HT-29 (cell line): Measurements from ENCODE around the gene MMP24. TPM values are rescaled to one million over a fixed set of nuclear protein-coding genes. Genes with fewer than 3 reads are reported as not detected.
"Not testable (repeated sequence)": the region's sequence is repeated elsewhere in the genome, so short reads cannot be mapped to it uniquely, and the experiment has no call there.

ENCODE experiments used
- DNase-seq: peaks from one replicate; pipeline ENCODE4 v3.0.0-alpha.2; 2015; ENCODE audit warnings: low spot score
- total RNA-seq: library from RNA; depleted of rRNA; stranded (reverse); fragments of >200 nt; shearing (Covaris generic); gene quantifications from 2 replicates; pipeline ENCODE4 v1.2.3, GENCODE V29; 2014

The MMP24 gene
- total RNA-seq, 1 experiment from 2014 or later = 5.7 TPM

DNA sequence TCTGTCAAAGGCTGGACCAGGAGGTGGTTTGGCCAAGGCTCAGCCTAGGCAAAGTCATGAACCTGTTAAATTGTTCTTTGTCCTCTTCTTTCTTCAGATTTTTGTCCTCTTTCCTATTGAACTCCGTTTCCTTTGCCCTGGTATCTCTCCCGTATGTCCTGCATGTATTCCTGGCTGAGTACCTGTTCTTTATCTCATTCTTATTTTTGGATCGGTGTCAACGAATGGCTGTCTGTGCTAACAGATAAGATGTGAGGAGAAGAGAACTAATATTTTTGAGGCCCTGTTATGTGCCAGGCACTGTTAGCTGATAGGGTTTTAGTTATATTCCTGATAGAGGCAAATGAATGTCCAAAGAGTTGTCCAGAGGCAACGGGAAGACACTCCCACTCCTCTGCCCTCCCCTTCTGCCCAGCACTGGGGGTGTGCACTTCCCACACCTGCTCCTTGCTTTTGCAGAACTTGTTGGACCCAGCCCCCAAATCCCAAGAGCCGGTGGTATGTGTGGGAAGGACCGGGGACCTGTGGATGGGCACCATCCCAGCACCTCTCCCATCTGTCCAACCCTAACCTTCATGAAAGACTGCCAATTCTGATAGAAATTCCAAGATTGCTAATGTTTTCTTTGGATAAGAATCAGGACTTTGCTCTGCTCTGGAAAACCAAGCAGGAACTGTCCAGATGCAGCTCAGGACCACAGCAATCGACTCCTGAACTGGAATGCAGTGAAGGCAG is 30.9 kb downstream of the MMP24 start:
- DNase-seq = no peak

DNA sequence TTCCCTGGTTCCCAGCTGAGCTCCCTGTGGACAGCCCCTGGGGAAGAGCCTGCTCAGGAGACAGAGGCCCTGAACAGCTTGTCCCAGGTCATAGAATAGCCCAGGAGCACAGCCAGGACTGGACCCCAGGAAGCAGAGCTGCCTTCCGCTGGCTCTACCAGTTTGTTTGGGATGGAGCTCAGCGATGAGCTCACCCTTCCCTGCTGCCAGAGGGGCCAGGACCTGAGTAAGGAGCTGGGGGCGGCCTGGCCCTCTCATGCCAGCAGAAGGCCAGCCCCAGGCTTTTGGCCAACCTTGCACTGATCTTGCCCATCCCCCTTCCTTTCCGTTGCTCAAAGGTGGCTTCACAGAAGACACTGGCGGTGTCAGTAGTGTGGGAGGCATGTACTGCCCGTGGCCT is 33.9 kb downstream of the MMP24 start:
- DNase-seq = no peak

DNA sequence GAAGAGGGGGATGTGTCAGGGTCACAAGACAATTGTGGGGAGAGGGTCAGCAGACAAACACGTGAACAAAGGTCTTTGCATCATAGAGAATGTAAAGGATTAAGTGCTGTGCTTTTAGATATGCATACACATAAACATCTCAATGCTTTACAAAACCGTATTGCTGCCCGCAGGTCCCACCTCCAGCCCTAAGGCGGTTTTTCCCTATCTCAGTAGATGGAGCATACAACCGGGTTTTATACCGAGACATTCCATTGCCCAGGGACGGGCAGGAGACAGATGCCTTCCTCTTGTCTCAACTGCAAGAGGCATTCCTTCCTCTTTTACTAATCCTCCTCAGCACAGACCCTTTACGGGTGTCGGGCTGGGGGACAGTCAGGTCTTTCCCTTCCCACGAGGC is 35.8 kb downstream of the MMP24 start:
- DNase-seq = not testable (repeated sequence)

DNA sequence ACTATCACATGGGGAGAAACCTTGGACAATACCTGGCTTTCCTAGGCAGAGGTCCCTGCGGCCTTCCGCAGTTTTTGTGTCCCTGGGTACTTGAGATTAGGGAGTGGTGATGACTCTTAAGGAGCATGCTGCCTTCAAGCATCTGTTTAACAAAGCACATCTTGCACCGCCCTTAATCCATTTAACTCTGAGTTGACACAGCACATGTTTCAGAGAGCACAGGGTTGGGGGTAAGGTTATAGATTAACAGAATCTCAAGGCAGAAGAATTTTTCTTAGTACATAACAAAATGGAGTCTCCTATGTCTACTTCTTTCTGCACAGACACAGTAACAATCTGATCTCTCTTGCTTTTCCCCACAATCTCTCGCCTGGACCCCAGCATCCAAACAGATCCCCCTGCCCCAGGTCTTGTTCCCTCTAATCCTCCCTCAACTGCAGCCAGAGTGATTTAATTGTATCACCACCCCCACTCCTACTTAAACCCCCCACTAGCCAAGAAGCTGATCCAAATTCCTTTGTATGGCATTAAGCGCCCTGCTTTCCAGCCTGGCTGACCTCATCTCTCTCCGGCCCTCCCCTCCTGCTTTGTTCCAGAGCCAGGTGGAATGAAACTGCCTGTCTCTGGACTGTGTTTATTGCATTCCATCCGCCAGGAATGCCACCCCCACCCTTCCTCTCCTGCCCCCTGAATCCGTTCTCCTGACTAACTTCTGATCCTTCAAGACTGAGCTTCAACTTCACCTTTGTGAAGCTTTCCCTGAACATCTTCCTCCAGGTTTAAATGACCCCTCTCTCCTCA is 36.4 kb downstream of the MMP24 start:
- peak; percentile 95 for DNase-seq

DNA sequence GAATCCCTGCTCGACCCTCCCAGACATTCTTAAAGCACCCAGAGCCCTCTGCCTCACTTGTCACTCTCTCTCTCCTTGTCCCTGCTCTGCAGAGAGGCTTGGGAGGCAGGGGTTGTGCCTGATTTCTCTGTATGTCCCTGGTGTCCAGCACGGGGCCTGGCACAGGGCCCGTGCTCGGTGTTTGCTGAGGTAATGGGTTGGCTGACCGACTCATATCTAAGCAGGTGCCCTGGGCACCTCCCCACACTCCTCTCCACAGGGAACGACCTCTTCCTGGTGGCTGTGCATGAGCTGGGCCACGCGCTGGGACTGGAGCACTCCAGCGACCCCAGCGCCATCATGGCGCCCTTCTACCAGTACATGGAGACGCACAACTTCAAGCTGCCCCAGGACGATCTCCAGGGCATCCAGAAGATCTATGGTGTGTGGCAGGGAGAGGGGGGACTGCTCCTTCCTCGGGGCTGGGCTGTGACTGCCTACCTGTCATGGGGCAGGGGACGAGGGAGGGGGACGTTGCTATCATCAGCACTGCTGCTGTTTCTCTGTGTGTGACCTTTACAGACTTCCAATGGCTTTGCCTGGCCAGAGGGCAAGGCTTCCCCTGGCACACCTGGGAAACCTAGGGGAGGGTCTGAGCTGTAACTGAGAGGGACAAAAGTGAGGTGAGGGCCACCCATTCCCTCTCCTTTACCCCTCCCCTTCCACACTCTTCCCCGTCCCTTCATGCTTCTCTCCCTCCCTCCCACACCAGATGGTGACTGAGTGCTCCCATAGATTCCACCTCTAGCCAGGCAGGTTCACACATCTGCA is 37.2 kb downstream of the MMP24 start:
- no peak for DNase-seq

DNA sequence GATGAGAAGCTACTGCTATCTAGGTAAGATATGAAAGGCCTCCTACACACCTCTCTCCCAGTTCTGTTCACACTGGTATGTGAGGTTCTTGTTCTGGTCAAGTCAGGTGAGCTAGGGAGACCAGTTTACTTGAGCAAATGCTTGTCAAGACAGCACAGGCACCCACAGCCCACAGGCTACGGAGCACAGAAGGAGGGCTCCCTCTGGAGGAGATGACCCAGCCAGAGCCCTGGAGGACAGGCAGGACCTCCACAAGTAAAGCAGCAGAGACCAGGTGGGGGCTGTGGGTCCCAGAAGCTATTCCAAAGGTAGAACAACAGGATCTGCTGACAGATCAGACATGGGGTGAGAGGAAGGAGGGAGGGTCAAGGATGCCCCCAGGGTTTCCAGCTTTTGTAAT is 38.3 kb downstream of the MMP24 start:
- DNase-seq = peak; percentile 77

DNA sequence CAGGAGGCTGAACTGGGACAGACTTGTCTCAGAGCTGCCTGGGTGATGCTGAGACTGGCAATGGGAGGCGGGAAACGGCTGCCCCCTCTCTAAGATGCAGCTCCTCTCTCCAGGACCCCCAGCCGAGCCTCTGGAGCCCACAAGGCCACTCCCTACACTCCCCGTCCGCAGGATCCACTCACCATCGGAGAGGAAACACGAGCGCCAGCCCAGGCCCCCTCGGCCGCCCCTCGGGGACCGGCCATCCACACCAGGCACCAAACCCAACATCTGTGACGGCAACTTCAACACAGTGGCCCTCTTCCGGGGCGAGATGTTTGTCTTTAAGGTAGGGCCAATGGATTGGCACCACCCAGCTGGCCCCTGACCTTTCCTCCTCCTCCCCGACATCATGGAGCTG is 40.6 kb downstream of the MMP24 start:
- no peak for DNase-seq

DNA sequence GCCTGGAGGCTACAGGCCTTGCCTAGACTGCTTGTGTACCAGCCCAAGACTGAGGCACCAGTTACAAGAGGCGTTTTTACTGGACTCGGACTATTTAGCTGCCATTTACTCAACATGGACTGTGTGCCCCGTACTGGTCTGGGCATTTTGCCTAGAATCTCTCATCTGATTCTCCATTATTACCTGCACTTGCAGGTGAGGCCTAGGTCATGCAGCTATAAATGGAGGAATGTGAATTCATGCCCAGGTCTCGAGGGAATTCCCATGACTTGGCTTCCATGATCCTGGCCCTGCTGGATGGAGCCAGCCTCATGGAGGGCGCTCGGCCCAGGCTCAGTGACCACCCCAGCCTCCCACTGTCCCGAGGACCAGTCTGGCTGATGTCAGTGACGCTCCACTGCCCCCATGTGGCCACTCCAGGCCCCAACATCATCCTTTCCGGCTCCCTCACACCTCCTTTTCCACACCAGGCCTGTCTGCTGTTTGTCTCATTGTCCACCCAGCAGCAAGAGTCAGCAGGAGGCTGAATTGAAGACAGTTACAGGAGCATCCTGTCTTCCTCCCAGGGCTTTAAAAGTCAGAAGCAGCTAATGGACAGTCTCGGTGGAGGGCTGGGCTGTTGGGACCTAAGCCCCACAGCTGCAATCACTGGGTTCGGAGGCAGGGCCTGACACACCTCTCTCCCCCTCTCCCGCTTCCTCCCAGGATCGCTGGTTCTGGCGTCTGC is 42.7 kb downstream of the MMP24 start:
- DNase-seq = peak; percentile 93

DNA sequence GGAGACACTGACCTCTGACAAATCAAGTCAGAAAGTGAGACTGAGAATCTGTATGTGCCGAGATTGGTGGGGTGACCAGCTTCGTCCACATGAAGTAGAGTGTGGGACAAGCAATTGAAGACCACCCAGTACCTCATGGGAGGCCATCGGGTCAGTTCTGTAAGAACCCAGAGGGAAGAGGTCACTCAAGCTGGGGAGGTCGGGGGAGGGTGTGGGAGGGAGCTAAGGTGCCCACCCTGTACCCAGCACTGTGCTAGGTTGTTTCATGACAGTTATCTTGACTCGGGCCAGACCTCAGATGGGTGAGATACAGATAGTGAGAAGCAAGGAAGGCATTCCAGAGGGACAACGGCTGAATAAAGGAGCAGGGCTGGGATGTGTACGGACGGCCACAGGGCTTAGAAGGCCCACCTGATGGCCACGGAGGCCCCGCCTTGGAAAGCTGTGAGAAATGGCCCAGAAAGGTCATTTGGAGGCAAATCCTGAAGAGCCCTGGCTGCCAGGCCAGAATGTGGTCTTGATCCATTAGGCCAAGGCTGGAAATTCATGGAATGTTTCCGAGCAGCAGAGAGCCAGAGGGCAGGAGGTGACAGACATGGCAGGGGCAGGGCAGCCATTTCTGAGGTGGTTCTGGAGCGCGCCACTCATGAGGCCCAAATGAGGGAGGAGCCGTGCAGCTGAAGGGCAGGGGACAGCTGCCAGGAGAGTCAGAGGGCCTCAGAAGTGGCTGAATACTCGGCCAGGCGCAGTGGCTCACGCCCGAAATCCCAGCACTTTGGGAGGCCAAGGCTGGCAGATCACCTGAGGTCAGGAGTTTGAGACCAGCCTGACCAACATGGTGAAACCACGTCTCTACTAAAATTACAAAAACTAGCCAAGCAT is 43.8 kb downstream of the MMP24 start:
- no peak for DNase-seq

DNA sequence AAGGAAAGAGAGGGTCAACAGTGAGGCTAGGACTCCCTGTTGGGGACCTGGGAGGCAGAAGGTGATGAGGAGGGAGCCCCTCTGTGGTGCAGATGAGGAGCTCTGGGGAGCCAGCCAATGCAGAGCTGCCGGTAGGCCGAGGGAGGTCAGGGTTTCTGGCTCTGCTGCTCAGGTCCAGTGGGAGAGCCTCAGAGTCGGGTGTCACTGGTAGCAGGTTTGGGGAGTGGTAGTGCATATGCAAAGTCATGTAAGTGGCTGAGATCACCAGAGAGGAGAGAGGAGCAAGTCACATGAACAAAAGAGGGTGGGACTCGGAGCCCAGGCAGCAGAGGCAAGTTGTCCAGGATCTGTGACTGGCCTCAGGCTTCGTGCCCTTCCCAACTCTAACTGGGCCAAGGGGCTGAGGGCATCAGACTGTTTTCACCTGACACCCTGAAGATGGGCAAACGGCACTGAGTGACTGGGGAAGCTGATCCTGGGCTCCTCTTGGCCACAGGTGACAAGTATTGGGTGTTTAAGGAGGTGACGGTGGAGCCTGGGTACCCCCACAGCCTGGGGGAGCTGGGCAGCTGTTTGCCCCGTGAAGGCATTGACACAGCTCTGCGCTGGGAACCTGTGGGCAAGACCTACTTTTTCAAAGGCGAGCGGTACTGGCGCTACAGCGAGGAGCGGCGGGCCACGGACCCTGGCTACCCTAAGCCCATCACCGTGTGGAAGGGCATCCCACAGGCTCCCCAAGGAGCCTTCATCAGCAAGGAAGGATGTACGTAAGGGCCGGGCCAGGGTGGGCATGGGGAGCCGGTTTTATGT is 44.8 kb downstream of the MMP24 start:
- DNase-seq = no peak

DNA sequence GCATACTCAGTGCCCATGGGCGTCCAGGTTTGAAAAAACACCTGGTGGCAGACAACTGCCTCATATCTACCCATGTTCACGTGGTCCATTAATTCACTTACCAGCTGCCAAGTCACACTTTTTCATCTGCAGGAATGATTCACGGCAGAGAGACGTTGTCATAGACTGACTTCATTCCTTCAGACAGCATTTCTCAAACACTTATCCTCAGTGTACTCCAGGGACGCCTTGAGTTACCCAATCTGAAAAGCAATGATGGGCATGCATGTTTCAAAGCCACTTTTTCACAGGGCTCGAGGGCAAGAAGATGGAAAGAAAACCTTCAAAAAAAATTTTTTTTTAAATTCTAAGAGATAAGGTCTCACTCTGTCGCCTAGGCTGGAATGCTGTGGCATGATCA is 45.4 kb downstream of the MMP24 start:
- DNase-seq = no peak

DNA sequence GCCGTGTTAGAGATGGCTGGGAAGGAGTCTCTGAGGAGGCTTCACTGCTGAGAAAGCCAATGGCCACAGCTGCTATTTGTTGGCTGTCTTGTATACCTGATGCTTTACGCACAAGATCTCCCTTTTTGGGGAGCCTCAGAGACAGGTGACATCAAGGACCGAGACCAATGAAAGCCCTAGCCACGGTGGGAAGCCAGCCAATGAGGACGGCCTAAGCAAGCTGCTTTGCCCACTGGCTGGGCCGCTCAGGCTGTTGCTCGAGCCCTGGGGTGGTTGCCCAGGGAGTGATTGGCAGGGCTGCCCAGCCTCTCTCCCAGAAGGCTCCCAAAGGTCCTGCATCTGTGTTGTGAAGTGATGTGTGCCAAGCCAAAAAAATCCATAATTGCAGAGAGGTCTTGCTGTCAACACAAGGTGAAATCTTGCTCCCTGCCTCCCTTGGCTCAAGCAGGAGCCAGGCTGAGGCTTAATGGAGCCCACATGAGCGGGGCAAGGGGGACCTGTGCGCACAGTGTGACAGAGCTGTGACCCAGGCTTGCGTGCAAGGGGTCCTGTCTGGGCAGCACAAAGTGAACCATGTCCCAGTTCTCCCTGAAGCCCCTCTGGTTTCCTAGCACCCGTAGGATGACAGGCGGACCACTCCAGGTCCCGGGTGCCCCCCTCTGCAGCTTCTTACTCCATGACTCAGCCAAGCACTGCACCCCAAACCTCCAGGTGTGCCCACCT is 47.1 kb downstream of the MMP24 start:
- DNase-seq = no peak

DNA sequence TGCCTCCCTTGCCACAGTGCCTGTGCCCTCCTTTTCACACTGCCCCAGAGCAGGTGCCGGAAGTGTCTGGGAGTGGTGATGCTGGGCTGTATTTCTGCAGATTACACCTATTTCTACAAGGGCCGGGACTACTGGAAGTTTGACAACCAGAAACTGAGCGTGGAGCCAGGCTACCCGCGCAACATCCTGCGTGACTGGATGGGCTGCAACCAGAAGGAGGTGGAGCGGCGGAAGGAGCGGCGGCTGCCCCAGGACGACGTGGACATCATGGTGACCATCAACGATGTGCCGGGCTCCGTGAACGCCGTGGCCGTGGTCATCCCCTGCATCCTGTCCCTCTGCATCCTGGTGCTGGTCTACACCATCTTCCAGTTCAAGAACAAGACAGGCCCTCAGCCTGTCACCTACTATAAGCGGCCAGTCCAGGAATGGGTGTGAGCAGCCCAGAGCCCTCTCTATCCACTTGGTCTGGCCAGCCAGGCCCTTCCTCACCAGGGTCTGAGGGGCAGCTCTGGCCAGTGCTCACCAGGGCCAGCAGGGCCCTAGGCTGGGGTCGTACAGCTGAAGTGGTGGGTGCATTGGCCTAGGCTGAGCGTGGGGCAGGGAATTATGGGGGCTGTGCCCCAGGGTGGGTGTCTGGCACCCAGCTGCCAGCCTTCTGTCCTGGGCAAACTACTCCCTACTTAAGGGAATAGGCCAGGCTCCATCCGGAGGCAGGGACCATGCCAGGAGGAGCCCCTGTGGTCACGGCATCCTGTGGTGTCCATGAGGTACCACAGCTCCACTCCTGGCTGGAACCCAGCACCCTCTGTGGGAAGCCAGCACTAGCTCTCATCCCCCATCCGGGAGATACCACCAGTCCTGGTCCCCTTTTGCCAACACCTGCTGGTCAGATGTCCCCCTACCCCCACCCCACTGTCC is 47.9 kb downstream of the MMP24 start:
- no peak for DNase-seq

DNA sequence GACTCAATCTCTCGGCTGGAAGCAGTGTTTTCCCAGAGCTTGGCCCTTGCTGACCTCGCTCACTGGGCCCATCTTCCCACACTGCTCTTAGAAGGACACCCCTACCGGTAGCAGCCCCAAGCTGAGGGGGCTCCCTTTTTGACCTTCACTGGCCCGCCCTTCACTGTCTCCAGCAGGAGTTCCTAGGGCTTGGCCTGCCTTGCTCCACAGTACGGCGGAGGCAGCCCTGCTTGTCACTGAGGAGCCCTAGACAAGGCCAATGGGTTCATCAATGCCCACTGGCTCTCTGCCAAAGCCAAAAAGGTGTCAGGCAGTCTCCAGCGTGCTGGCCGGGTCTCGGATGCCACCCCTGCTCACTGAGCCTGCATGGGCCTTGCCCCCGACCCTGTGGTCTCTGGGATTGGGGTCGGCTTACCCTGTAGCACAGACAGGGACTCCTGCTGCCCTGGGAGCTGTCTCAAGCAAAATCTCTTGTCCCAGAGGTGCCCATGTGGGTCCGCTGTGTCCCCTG is 49.3 kb downstream of the MMP24 start:
- DNase-seq = no peak

DNA sequence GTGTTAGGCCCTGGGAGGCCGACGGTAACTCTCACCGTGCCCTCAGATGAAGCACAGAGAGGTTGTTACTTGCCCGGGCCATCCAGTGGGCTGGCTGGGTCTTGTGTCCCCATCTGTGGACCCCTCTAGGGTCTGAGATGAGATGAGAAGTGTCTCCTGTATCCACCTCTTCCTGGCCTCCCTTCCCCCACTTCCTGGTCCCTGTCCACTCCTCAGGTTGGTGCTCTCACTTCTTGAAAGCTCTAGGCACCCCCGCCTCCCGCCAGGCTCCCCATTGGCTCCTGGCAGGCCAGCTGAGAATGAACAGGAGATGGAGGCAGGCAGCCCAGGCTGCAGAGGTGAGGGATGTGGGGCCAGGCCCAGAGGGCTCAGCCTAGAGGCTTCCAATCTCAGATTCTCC is 49.9 kb downstream of the MMP24 start:
- no peak for DNase-seq

DNA sequence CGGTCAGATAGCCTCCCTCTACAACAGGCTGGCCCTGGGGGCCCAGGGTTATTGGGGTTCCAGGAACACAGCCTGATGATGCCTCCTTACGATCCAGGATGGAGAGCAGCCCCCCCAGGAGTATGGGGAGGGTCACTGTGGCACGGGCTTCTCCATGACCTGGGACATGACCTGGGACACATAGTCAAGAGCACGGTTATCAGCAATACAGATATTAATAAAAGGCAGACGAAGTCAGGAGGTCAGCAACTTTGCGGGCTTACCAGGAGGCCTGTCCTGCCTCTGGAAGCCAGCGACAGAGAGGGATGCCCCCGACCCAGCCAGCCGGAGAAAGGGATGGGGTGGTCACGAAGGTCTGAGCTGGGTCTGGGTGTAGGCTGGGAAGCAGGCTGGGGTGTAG is 50.6 kb downstream of the MMP24 start:
- no peak for DNase-seq

DNA sequence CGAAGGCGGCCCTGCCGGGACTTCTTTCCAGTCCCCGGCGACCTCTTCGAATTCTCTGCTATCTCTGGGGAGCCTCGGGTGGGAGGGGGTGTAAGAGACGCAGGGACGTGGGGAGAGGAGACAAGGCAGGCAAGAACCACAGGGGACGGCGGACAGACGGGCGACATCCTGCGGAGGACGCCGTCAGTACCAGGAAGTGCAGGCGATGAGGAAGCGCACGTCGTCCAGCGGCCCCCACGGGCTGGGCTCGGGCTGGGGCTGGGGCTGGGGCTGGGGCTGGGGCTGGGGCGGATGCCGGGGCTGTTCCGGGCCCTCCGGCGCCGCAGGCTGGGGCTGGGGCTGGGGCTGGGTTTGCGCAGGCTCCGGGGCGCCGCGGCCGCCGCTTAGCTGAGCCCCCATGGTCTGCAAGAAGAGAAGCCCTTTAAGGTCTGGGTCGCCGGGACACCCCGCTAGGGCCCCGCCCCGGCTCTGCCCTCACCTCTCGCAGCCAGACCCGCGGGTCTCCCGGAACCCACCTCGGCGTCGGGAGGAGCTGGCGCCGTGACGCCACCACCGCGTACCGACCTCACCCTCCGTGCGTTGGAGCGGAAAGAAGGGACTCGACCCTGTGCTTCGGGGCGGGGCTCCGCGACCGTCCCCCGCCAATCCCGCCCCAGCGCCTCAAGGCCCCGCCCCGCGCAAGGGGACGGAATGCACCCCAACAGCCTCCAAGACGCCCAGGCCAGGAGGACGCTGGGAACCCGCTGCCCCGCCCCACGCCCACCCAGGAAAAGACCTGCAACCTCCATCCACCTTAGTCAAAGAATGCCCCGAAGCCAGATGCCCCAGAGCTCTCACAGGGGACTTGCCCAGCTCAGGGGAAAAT is 51.3 kb downstream of the MMP24 start, which contains the start of gene MMP24OS:
TSS of gene MMP24OS (minus strand) at position 592 of the 865 bp plus-strand sequence. CDS start at position 399, 193 bp downstream.
- DNase-seq = peak; percentile 98
